Stomach smooth muscle (tissue), 2 donors: ENCODE results near the gene ZBTB20.

Experiments
- H3K27ac ChIP-seq: one replicate; pipeline ENCODE4 v1.7.0; 2013; ENCODE audit warnings: mild to moderate bottlenecking, low read length, inconsistent platforms
- H3K27me3 ChIP-seq, 2 donors: one replicate each; pipeline ENCODE4 v1.7.0; 2013; ENCODE audit warnings: low read length in 2 of 2; ENCODE audit not compliant: insufficient read depth in 2 of 2, control insufficient read depth in 1 of 2
- H3K36me3 ChIP-seq, 2 donors: one replicate each; pipeline ENCODE4 v1.7.0; 2013; ENCODE audit warnings: low read length in 2 of 2; ENCODE audit not compliant: control insufficient read depth in 2 of 2, insufficient read depth in 2 of 2
- H3K4me1 ChIP-seq: one replicate; pipeline ENCODE4 v1.7.0; 2013; ENCODE audit warnings: low read length; ENCODE audit not compliant: control insufficient read depth, insufficient read depth
- H3K4me3 ChIP-seq, 2 donors: one replicate each; pipeline ENCODE4 v1.7.0; 2013; ENCODE audit warnings: low read length in 2 of 2
- H3K9ac ChIP-seq, 2 donors: one replicate each; pipeline ENCODE4 v1.7.0; 2013; ENCODE audit warnings: low read length in 2 of 2, mild to moderate bottlenecking in 1 of 2
- H3K9me3 ChIP-seq, 2 donors: one replicate each; pipeline ENCODE4 v1.7.0; 2013; ENCODE audit warnings: low read length in 2 of 2; ENCODE audit not compliant: control insufficient read depth in 2 of 2
- donor health status: healthy.
- donor health status: Pancreatic carcinoma.

The ZBTB20 gene

DNA sequence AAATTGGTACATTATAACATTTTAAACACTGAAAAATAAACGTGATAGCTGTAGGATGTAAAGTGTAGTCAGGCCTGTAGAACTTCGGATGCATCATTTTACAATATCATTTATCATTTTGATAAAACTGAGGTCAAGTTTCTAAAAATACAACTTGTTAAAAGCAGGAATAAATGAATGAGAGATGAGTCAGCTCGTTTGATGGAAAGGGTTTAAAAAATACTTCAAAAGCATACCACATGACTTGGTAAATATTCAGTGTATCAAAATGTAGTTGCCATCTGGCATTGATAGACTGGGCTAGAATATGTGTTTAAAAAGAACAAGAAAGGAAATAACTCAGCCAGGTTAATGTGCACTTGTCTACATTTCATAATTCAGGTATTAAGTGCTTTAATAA lies 496.3 kb downstream of the ZBTB20 start:
- H3K27ac ChIP-seq, result no peak overlapping the region
- H3K9me3 ChIP-seq, result no peaks in the 10 kb centered on the region
- H3K4me1 ChIP-seq, result no peaks in the 10 kb centered on the region
- H3K36me3 ChIP-seq, result no peaks in the 10 kb centered on the region
- no peak overlapping the region for H3K4me3 ChIP-seq
- no peaks in the 10 kb centered on the region for H3K27me3 ChIP-seq
- no peak overlapping the region for H3K9ac ChIP-seq

- no peak overlapping the region for H3K4me3 ChIP-seq
- no peaks in the 10 kb centered on the region for H3K4me1 ChIP-seq
- no peaks in the 10 kb centered on the region for H3K9me3 ChIP-seq
- H3K36me3 ChIP-seq, result no peaks in the 10 kb centered on the region
- no peak overlapping the region for H3K9ac ChIP-seq
- no peak overlapping the region for H3K27ac ChIP-seq
- H3K27me3 ChIP-seq, result no peaks in the 10 kb centered on the region
These were observed 497.8 kb downstream of the ZBTB20 start for GRCh38 chr3:114649331-114649730.

- H3K9me3 ChIP-seq, result no peaks in the 10 kb centered on the region
- H3K27ac ChIP-seq, result no peak overlapping the region
- no peaks in the 10 kb centered on the region for H3K36me3 ChIP-seq
- H3K27me3 ChIP-seq, result no peaks in the 10 kb centered on the region
- no peak overlapping the region for H3K4me3 ChIP-seq
- H3K9ac ChIP-seq, result no peak overlapping the region
- no peaks in the 10 kb centered on the region for H3K4me1 ChIP-seq
These were observed 500.6 kb downstream of the ZBTB20 start for GRCh38 chr3:114646526-114646925.

- Histone ChIP-seq H3K4me3 (no peak overlapping the region), H3K4me1 (no peaks in the 10 kb centered on the region), H3K27ac (no peak overlapping the region), H3K27me3 (no peaks in the 10 kb centered on the region), H3K9ac (no peak overlapping the region), H3K36me3 (no peaks in the 10 kb centered on the region), H3K9me3 (no peaks in the 10 kb centered on the region)
These were observed 501.7 kb downstream of the ZBTB20 start for GRCh38 chr3:114645392-114645791.

DNA sequence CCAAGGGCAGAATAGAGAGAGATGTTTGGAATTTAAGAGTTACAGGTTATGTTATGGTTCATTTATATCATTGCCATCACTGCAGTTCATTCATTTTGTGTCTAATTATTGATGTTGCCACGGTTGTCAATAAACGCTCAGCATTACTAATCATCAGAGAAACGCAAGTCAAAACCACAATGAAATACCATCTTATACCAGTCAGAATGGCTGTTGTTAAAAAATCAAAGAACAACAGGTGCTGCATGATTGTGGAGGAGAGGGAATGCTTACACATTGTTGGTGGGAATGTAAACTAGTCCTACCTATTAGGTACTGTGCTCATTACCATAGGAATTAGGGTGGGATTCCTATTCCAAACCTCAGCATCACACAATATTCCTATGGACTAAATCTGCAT lies 502.7 kb downstream of the ZBTB20 start:
- H3K4me1 ChIP-seq, result no peaks in the 10 kb centered on the region
- no peak overlapping the region for H3K27ac ChIP-seq
- H3K9ac ChIP-seq, result no peak overlapping the region
- no peak overlapping the region for H3K4me3 ChIP-seq
- H3K36me3 ChIP-seq, result no peaks in the 10 kb centered on the region
- H3K27me3 ChIP-seq, result no peaks in the 10 kb centered on the region
- no peaks in the 10 kb centered on the region for H3K9me3 ChIP-seq

- Histone ChIP-seq H3K36me3 (no peaks in the 10 kb centered on the region), H3K9me3 (no peaks in the 10 kb centered on the region), H3K4me3 (no peak overlapping the region), H3K27ac (no peak overlapping the region), H3K27me3 (no peaks in the 10 kb centered on the region), H3K4me1 (no peaks in the 10 kb centered on the region), H3K9ac (no peak overlapping the region)
These were observed 503.9 kb downstream of the ZBTB20 start for GRCh38 chr3:114642951-114643741.

- Histone ChIP-seq H3K4me1 (no peaks in the 10 kb centered on the region), H3K27me3 (no peaks in the 10 kb centered on the region), H3K9ac (no peak overlapping the region), H3K27ac (no peak overlapping the region), H3K36me3 (no peaks in the 10 kb centered on the region), H3K4me3 (no peak overlapping the region), H3K9me3 (no peaks in the 10 kb centered on the region)
These were observed 507.0 kb downstream of the ZBTB20 start for GRCh38 chr3:114640126-114640525.

- Histone ChIP-seq H3K4me3 (no peak overlapping the region), H3K9ac (no peak overlapping the region), H3K4me1 (no peaks in the 10 kb centered on the region), H3K27me3 (no peaks in the 10 kb centered on the region), H3K36me3 (no peaks in the 10 kb centered on the region), H3K27ac (no peak overlapping the region), H3K9me3 (no peaks in the 10 kb centered on the region)
These were observed 507.9 kb downstream of the ZBTB20 start for GRCh38 chr3:114639171-114639570.

DNA sequence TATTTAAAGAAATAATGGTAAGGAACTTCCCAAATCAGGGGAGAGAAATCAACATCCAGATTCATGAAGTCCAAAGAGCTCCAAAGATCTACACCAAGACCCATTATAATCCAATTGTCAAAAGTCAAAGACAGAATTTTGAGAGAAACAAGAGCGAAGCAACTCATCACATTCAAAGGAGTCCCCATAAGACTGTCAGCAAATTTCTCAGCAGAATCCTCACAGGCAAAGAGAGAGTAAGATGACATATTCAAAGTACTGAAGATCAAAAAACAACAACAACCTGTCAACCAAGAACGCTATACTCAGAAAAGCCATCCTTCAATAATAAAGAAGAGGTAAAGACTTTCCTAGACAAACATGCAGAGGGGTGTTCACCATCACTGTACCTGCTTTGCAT lies 511.2 kb downstream of the ZBTB20 start:
- Histone ChIP-seq H3K9me3 (no peaks in the 10 kb centered on the region), H3K9ac (no peak overlapping the region), H3K36me3 (no peaks in the 10 kb centered on the region), H3K27me3 (no peaks in the 10 kb centered on the region), H3K4me3 (no peak overlapping the region), H3K4me1 (no peaks in the 10 kb centered on the region), H3K27ac (no peak overlapping the region)

- Histone ChIP-seq H3K27ac (no peak overlapping the region), H3K4me1 (no peaks in the 10 kb centered on the region), H3K27me3 (no peaks in the 10 kb centered on the region), H3K9ac (no peak overlapping the region), H3K9me3 (no peaks in the 10 kb centered on the region), H3K36me3 (no peaks in the 10 kb centered on the region), H3K4me3 (no peak overlapping the region)
These were observed 512.5 kb downstream of the ZBTB20 start for GRCh38 chr3:114634635-114635034.

GRCh38 chr3:114632757-114633424 lies 514.2 kb downstream of the ZBTB20 start:
- Histone ChIP-seq H3K4me1 (no peaks in the 10 kb centered on the region), H3K9me3 (no peaks in the 10 kb centered on the region), H3K9ac (no peak overlapping the region), H3K36me3 (no peaks in the 10 kb centered on the region), H3K27ac (no peak overlapping the region), H3K4me3 (no peak overlapping the region), H3K27me3 (no peaks in the 10 kb centered on the region)
